GM10847 (cell line): ENCODE results near the gene EGF.

ENCODE experiments used
- POLR2A ChIP-seq: IDR thresholded peaks from 2 replicates; pipeline ENCODE4 v1.6.1; 2011; ENCODE audit not compliant: insufficient read length; ENCODE audit errors: extremely low read depth

The EGF gene

DNA sequence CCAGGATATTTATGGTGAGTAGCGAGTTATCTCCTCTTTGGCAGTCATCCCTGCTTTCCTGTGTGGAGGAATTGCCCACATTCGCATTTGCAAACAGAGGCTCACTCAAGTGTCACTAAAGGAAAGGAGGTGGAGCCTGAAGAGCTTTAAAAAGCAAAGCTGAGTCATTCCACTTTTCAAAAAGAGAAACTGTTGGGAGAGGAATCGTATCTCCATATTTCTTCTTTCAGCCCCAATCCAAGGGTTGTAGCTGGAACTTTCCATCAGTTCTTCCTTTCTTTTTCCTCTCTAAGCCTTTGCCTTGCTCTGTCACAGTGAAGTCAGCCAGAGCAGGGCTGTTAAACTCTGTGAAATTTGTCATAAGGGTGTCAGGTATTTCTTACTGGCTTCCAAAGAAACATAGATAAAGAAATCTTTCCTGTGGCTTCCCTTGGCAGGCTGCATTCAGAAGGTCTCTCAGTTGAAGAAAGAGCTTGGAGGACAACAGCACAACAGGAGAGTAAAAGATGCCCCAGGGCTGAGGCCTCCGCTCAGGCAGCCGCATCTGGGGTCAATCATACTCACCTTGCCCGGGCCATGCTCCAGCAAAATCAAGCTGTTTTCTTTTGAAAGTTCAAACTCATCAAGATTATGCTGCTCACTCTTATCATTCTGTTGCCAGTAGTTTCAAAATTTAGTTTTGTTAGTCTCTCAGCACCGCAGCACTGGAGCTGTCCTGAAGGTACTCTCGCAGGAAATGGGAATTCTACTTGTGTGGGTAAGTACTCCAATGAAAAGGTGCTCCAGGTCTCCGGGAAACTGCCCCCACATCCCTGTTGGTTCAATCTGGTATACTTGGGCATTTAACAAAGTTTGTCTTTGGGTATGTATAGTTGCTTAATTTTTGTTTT, at the start of gene EGF:
Gene EGF (plus strand): TSS at position 178 of the 890 bp plus-strand sequence. CDS start 453 bp downstream, at position 631.
- no peak for TF ChIP-seq POLR2A

DNA sequence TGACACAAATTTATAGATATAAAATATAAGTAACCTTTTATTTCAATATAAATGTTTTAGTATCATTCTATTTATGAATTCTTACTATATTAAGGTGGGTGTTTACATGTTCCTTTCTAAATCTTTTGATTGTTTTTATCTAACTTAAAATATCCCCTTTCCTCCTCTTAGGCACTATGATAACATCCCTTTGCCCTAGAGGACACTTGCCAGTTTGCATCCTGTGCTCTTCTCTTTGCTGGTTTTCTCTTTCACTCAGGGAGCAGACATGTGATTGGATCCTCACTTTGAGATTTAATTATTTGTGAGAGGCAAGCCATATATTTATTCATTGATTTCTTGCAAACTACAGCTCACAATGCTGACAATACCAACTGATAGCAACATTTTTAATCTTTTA, 48.5 kb upstream of the EGF start:
- TF ChIP-seq POLR2A, result no peak

DNA sequence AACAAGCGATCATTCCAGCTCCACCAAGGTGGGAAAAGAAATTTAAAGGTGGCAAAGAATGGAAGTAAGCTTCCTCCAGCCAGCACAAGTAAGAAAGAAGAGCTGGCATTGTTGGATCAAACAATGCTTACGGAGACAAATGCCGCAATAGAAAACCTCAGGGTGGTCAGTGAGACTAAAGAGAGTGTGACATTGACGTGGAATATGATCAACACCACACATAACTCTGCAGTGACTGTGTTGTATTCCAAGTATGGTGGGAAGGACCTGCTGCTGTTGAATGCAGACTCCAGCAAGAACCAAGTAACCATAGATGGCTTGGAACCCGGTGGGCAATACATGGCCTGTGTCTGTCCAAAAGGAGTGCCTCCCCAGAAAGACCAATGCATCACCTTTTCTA, 42.6 kb upstream of the EGF start:
- TF ChIP-seq POLR2A, result no peak

DNA sequence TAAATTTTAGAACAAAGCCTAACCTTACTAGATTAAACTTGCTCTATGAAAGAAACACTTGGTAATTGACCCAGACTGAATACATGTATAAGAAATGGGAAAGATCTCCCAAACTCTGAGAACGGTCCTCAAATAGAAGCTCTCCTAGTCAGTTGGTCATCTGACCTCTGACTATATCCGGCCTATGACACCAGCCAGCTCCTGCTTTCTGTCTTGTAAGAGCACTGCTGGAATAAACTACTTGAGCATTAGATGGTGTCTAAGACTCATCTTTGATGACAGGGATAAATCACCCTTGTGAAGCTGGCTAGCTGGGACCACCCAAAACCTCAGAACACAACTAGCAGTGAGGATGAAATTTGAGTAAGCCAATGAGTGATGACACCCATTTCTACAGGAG, 40.6 kb upstream of the EGF start:
- TF ChIP-seq POLR2A, result no peak

DNA sequence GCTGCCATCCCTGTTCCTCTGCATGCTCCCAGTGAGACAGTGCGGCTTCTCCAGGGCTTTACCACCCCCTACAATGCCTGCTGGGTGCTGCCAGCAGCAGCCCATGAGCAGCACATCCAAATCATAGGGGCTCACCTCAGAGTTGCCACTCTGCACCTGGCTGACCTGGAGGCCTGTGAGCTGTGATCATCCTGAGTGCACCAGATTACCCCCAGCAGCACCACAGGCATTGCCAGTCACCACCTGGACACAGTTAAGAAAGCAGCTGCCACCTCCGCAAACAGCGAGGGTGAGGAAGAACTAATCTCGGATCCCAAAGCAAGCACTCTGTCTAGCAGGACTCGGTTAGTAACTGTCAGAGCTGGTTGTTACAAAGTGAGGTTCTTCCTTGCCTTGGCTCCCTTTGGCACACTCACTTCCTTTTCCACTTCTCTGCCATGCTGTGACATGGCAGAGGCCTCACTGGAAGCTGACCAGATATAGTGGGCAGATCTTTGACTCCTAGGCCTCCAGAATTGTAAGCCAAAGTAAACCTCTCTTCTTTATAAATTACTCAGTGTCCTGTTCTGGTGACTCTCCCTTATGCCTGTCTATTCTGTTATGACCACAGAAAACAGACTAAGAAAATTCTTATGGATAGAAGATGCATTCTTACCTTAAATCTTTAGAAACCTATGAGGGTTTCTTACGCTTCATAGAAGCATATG, 39.6 kb upstream of the EGF start:
- TF ChIP-seq POLR2A, result no peak

DNA sequence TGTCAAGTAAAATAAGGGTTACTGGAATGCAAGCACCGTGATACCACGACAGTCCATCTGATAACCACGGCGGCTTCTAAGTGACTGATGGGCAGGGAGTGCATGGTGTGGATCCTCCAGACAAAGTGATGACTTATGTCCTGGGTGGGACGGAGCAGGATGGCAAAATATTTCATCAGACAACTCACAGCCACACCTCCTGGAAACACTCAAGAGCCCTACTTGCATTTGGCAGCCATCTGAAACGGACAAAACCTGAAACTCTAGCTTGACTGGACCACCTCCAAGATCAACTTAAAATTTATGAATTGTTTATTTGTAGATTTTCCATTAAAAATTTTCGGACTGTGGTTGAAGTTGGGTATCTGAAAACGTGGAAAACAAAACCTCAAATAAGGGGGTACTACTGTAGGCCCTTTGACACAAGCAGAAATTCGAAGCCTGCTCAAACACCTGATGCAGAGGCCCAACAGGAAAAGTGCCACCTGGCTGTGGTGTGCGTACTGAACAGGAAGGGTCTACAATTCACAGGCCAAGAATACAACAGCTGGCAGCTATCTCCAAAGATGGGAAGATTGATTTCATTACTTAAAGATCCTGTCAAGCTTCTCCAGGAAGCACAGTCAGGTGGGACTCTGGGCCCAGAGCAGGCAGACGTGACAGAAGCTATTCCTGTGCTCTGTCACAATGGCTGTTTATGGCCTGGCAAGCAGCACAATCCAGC, 38.7 kb upstream of the EGF start:
- no peak for TF ChIP-seq POLR2A

DNA sequence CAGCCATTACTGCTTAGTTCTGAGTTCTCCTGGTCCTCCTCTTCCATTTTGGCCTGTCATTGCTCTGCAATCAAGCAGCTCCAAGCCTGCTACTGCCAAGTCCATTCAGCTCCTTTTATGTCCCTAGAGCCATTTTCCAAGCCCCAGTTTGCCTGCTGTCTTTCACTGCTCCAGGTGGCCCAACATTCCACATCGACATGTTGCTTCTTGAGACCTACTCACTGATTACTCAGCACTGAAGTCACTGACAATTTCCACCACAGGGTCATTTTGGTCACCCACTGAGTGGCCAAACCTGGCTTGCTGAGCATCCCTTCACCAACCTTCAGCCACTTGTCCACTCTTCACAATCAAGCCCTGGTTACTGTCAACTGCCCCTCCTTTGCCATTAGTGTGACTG, 37.6 kb upstream of the EGF start:
- TF ChIP-seq POLR2A, result no peak

DNA sequence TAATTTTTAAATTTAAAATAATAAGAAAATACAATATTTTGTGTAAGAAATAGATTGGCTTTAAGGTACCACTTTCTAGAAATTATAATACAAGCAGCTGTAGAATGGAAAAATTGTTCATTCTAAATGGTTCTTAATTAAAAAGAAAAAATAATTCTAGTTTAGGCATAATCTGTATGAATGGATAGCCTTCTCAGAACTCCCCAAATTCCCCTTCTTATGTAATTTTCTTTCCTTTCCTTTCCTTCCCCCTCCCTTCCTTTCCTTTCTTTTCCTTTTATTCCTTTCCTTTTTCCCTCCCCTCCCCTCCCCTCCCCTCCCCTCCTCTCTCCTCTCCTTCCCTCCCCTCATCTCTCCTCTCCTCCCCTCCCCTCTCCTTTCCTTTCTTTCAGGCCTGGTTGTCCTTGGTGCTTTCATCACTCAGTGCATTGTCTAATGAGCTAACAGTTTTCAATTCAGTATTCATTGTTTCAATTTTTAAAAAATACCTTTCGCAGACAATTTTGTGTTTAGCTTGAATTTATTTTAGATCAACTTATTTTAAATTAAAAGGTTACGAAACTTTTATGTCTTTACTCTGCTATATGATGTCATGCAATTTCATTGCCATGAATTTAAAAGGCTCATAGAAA, 35.9 kb upstream of the EGF start:
- no peak for TF ChIP-seq POLR2A

DNA sequence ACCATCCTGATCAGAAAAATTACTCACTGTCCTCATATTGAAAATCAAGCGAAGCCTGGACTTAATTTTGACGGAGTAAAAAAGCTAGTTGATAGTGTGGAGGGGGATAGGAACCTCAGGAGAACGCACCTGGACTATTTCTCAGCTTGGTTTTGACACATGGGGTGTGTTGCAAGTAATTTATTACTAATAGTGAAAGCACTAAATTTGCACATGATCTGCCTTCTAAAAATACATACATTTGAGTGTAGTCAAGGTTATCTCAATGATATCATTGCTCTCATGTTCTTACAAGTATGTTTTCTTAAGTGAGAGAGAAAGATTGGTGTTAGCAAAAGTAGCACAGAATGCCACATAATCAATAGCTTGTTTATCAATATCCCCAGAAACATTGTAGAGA, 35.3 kb upstream of the EGF start:
- no peak for TF ChIP-seq POLR2A

DNA sequence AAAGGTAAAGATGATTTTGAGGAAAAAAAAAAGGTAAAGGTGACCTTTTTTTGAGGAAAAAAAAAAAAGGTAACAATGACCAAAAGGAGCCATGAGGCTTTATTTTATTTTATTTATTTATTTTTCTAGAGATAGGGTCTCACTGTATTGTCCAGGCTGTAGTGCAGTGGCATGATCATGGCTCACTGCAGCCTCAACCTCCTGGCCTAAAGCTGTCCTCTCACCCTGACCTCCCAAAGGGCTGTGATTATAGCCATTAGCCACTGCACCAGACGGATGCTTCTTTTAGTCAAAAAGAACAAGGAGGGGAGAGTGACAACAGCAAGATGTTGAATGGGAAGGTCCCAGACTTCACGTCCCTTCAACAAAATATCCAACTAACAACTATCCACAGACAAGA, 34.3 kb upstream of the EGF start:
- no peak for TF ChIP-seq POLR2A

DNA sequence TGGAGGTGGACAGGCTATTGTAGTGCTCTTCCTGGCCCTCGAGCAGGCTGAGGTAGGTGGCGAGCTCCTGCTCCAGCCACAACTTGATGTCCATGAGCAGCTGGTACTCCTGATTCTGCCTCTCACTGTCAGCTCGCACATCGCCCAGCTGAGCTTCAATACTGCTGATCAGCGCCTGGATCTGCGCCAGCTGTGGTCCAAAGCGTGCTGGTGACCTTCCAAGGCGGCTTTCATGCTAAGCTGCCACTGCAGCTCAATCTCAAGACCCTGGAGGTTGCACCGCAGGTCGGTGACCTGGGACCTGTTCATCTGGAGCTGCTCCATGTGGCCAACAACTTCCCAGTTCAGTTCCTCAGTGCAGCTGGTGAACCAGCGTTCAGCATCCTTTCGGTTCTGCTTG, 33.6 kb upstream of the EGF start:
- no peak for TF ChIP-seq POLR2A

DNA sequence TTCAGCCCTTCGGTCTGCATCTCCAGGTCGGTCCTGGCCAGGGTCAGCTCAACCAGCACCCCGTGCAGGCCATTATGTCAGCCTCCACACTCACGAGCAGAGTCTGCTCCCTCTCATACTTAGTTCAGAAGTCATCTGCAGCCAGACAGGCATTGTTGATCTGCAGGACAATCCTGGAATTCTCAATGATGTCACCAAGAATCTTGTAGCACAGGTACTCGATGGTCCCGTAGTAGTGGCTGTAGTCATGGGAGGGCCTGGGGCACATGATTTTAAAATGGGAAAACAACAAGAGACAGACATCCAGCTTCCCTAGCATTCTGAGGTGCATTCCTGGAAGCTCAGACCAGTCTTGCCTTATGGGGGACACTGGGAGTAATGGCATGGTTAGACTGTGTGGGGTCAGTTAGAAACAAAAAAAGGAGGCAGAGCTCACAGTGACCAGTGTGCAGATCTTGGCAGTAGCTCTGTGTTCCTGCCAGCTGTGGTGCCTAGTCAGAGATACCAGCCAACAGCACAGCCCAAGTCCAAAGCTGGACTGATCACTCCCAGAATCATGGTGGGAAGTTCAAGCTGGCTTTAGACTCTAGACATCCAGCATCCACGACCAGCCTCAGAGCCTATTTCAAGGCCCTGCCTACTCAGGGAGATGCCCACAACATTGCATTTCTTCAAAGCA, 32.9 kb upstream of the EGF start:
- no peak for TF ChIP-seq POLR2A

DNA sequence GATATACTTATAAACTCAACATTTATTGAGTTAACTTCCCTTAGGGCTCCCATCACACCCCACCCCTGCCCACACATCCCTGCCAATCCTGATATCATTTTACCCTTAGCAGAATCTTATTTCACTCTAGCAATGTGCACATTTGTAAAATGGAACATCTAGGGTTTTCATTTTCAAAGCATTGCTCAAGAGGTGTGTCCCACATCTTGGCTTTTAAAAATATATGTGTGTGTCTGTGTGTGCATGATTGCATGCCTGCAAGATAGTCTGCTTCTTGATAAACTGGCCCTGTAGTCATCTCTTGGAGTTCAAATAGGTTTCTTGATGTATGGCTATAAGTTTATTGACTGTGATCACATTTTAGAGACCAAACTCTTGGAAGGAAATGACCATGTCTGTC, 26.4 kb upstream of the EGF start:
- TF ChIP-seq POLR2A, result no peak

DNA sequence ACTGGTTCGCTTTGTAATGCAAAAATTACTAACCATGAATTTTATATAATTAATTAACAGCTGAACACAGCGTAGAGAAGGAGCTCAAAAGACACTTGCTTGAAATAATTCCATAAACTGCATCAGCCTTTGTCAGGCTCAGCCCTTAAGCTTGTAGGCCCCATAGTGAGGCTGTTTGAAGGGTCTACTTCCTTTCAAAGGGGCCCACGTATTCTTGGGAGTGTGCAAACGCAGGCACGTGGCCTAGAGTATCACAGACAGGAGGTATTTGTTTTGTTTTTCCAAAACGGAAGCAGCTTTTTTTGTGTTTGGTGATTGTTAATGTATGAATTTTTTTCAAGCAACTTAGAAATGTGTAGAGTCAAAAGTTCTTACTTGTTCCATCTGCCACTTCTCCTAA, 25.6 kb upstream of the EGF start:
- no peak for TF ChIP-seq POLR2A

DNA sequence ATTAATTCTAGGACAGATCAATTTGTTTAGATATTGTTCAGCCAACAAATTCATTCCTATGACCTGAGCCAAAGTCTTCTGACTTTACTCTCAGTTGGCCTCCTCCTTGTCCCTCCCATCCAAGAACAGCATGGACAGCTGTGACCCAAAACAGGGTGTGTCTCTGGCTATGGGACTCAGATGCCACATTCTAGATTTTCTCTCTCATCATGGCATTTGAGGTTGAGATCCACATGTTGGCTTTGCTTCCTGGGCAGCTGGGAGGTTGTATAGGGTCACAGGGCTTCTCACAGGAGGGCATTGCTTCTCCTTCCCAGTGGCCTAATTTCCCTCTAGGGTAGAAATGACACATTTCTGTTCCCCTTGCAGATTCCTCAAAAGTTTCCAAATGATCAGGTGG, 22.6 kb upstream of the EGF start:
- TF ChIP-seq POLR2A, result no peak
